ENCODE measurements around the gene OLIG1. TPM values are rescaled to one million over a fixed set of nuclear protein-coding genes. Genes with fewer than 3 reads are reported as not detected.

OLIG1 gene
- total RNA-seq, 1 experiment from 2014 or later: not detected

GRCh38 chr21:33025489-33026442 lies 44.2 kb upstream of the OLIG1 start, which contains the start of gene OLIG2:
OLIG2 (plus strand) TSS chr21:33025935; CDS start chr21:33026863, 928 bp downstream.
- ChIA-PET POLR2A (ENCODE audit: unreplicated experiment) (no interaction called here), CTCF (no interaction called here)
- intact Hi-C loops (cut with micrococcal nuclease; ENCODE audit: unreplicated experiment): no loop called here
- no peaks in the 10 kb centered on the region for H3K36me3 ChIP-seq (ENCODE audit: low read depth)
- TF ChIP-seq CTCF (conservative IDR thresholded peaks at IDR 0.05) (no peak), EZH2 (IDR thresholded peaks at IDR 0.05; ENCODE audit: low read depth) (no peak)
- BruUV-seq (replicated peaks): no TSS peak
- no peaks in the 10 kb centered on the region for H3K4me1 ChIP-seq (replicated peaks; ENCODE audit: insufficient read depth)
- H3K27me3 ChIP-seq (ENCODE audit: insufficient read depth, low read depth): peaks cover 61% of the 10 kb centered on the region
- H3K4me3 ChIP-seq: no peak within 1 kb of the TSS
- H4K20me1 ChIP-seq (ENCODE audit: insufficient read depth): no peaks in the 10 kb centered on the region
- H2AFZ ChIP-seq: no peak within 1 kb of the TSS
- no peaks in the 10 kb centered on the region for H3K9me3 ChIP-seq (ENCODE audit: insufficient read depth, low read depth)
- no peaks in the 10 kb centered on the region for H3K79me2 ChIP-seq (ENCODE audit: low read depth)
- H3K9me2 ChIP-seq (ENCODE audit: insufficient read depth): no peaks in the 10 kb centered on the region
- H3K27ac ChIP-seq: no peak within 1 kb of the TSS
- no peak within 1 kb of the TSS for H3K4me2 ChIP-seq
- DNase-seq: no peak
- H3F3A ChIP-seq (ENCODE audit: insufficient read depth, low read depth): no peaks in the 10 kb centered on the region

- Histone ChIP-seq H3K36me3 (ENCODE audit: low read depth) (no peaks in the 10 kb centered on the region), H3K27me3 (ENCODE audit: insufficient read depth, low read depth) (peaks cover 61% of the 10 kb centered on the region), H3K4me1 (replicated peaks; ENCODE audit: insufficient read depth) (no peaks in the 10 kb centered on the region), H3K79me2 (ENCODE audit: low read depth) (no peaks in the 10 kb centered on the region), H2AFZ (no peak overlapping the region), H3K4me2 (no peak overlapping the region), H3K9me2 (ENCODE audit: insufficient read depth) (no peaks in the 10 kb centered on the region), H4K20me1 (ENCODE audit: insufficient read depth) (no peaks in the 10 kb centered on the region), H3F3A (ENCODE audit: insufficient read depth, low read depth) (no peaks in the 10 kb centered on the region), H3K9me3 (ENCODE audit: insufficient read depth, low read depth) (no peaks in the 10 kb centered on the region), H3K27ac (no peak overlapping the region), H3K4me3 (no peak overlapping the region)
- TF ChIP-seq EZH2 (IDR thresholded peaks at IDR 0.05; ENCODE audit: low read depth) (no peak), CTCF (conservative IDR thresholded peaks at IDR 0.05) (no peak)
- ChIA-PET POLR2A (ENCODE audit: unreplicated experiment) (no interaction called here), CTCF (no interaction called here)
- intact Hi-C loops (cut with micrococcal nuclease; ENCODE audit: unreplicated experiment): no loop called here
- no TSS peak for BruUV-seq (replicated peaks)
- no peak for DNase-seq
Measured at GRCh38 chr21:33026443-33026858, 43.5 kb upstream of the OLIG1 start.

GRCh38 chr21:33026878-33027400 lies 43.0 kb upstream of the OLIG1 start:
- DNase-seq: no peak
- Histone ChIP-seq H3K4me1 (replicated peaks; ENCODE audit: insufficient read depth) (no peaks in the 10 kb centered on the region), H4K20me1 (ENCODE audit: insufficient read depth) (no peaks in the 10 kb centered on the region), H3F3A (ENCODE audit: insufficient read depth, low read depth) (no peaks in the 10 kb centered on the region), H3K27me3 (ENCODE audit: insufficient read depth, low read depth) (peaks cover 61% of the 10 kb centered on the region), H3K36me3 (ENCODE audit: low read depth) (no peaks in the 10 kb centered on the region), H3K27ac (no peak overlapping the region), H2AFZ (no peak overlapping the region), H3K9me3 (ENCODE audit: insufficient read depth, low read depth) (no peaks in the 10 kb centered on the region), H3K9me2 (ENCODE audit: insufficient read depth) (no peaks in the 10 kb centered on the region), H3K79me2 (ENCODE audit: low read depth) (no peaks in the 10 kb centered on the region), H3K4me2 (no peak overlapping the region), H3K4me3 (no peak overlapping the region)
- CTCF ChIA-PET: no interaction called here
- BruUV-seq (replicated peaks): no TSS peak
- TF ChIP-seq EZH2 (IDR thresholded peaks at IDR 0.05; ENCODE audit: low read depth) (no peak), CTCF (conservative IDR thresholded peaks at IDR 0.05) (no peak)
- intact Hi-C loops (cut with micrococcal nuclease; ENCODE audit: unreplicated experiment): no loop called here
- POLR2A ChIA-PET (ENCODE audit: unreplicated experiment): no interaction called here

Measured in PC-9 (cell line).